ENCODE data around the gene ENG. TPM values are rescaled to one million over a fixed set of nuclear protein-coding genes. Genes with fewer than 3 reads are reported as not detected.

ENG gene
- total RNA-seq, 2 experiments from 2014 or later, result 10.5 to 11.6 TPM

- Mint-ChIP-seq H3K27me3 (ENCODE audit: low read depth) (no peaks in the 10 kb centered on the region), H3K27ac (no peak overlapping the region), H3K4me1 (ENCODE audit: low read depth) (peaks cover 12% of the 10 kb centered on the region), H3K36me3 (ENCODE audit: low read depth) (peaks cover 4% of the 10 kb centered on the region), H3K9me3 (no peaks in the 10 kb centered on the region), H3K4me3 (no peak overlapping the region)
- intact Hi-C loops (cut with micrococcal nuclease), result no loop called here
- no peak for DNase-seq
- CTCF ChIA-PET, result no interaction called here
These were observed 26.0 kb downstream of the ENG start for GRCh38 chr9:127828262-127829031.

GRCh38 chr9:127826253-127826913, 28.1 kb downstream of the ENG start:
- CTCF ChIA-PET, result interaction anchor here (0.6 to 1.4 kb wide), 4 partner anchors 16 to 92 kb away, joined by 3 read pairs; partner anchors contain the start of gene TOR2A

GRCh38 chr9:127825319-127826051, 29.0 kb downstream of the ENG start:
- H3K27ac Mint-ChIP-seq, result no peak overlapping the region
- no peak overlapping the region for H3K4me3 Mint-ChIP-seq
- intact Hi-C loops (cut with micrococcal nuclease), result no loop called here
- DNase-seq, result no peak
- CTCF ChIA-PET, result interaction anchor here (0.8 to 1.0 kb wide), 3 partner anchors 13 to 91 kb away, joined by 3 read pairs; partner anchors contain the start of gene TOR2A
- no peaks in the 10 kb centered on the region for H3K27me3 Mint-ChIP-seq (ENCODE audit: low read depth)
- H3K36me3 Mint-ChIP-seq (ENCODE audit: low read depth), result peaks cover 2% of the 10 kb centered on the region
- H3K4me1 Mint-ChIP-seq (ENCODE audit: low read depth), result no peaks in the 10 kb centered on the region
- H3K9me3 Mint-ChIP-seq, result no peaks in the 10 kb centered on the region

More at GRCh38 chr9:127826253-127826913, 28.1 kb downstream of the ENG start:
- no peaks in the 10 kb centered on the region for H3K4me1 Mint-ChIP-seq (ENCODE audit: low read depth)
- no peaks in the 10 kb centered on the region for H3K27me3 Mint-ChIP-seq (ENCODE audit: low read depth)
- intact Hi-C loops (cut with micrococcal nuclease), result no loop called here
- no peaks in the 10 kb centered on the region for H3K9me3 Mint-ChIP-seq
- H3K27ac Mint-ChIP-seq, result no peak overlapping the region
- no peak for DNase-seq
- H3K4me3 Mint-ChIP-seq, result no peak overlapping the region
- peaks cover 2% of the 10 kb centered on the region for H3K36me3 Mint-ChIP-seq (ENCODE audit: low read depth)

- H3K27me3 Mint-ChIP-seq (ENCODE audit: low read depth), result no peaks in the 10 kb centered on the region
- CTCF ChIA-PET, result interaction anchor here (0.6 to 1.6 kb wide), 2 partner anchors 48 to 334 kb away, joined by 3 to 4 read pairs; no protein-coding TSS in a partner anchor
- H3K4me1 Mint-ChIP-seq (ENCODE audit: low read depth), result no peaks in the 10 kb centered on the region
- intact Hi-C loops (cut with micrococcal nuclease), result no loop called here
- peaks cover 12% of the 10 kb centered on the region for H3K36me3 Mint-ChIP-seq (ENCODE audit: low read depth)
- DNase-seq, result no peak
- no peaks in the 10 kb centered on the region for H3K9me3 Mint-ChIP-seq
- H3K4me3 Mint-ChIP-seq, result no peak overlapping the region
- no peak overlapping the region for H3K27ac Mint-ChIP-seq
These were observed 32.4 kb downstream of the ENG start for GRCh38 chr9:127822108-127822507.

- H3K27ac Mint-ChIP-seq, result no peak overlapping the region
- DNase-seq, result no peak
- H3K36me3 Mint-ChIP-seq (ENCODE audit: low read depth), result peaks cover 12% of the 10 kb centered on the region
- no peak overlapping the region for H3K4me3 Mint-ChIP-seq
- CTCF ChIA-PET, result no interaction called here
- H3K27me3 Mint-ChIP-seq (ENCODE audit: low read depth), result no peaks in the 10 kb centered on the region
- no peaks in the 10 kb centered on the region for H3K9me3 Mint-ChIP-seq
- H3K4me1 Mint-ChIP-seq (ENCODE audit: low read depth), result no peaks in the 10 kb centered on the region
- intact Hi-C loops (cut with micrococcal nuclease), result no loop called here
These were observed 35.9 kb downstream of the ENG start for GRCh38 chr9:127818574-127818973.

GRCh38 chr9:127817881-127818434, 36.5 kb downstream of the ENG start:
- CTCF ChIA-PET, result interaction anchor here (0.8 kb wide), 1 partner anchor 103 kb away, joined by 3 read pairs; no protein-coding TSS in a partner anchor
- Mint-ChIP-seq H3K4me1 (ENCODE audit: low read depth) (no peaks in the 10 kb centered on the region), H3K27ac (no peak overlapping the region), H3K36me3 (ENCODE audit: low read depth) (peaks cover 12% of the 10 kb centered on the region), H3K4me3 (no peak overlapping the region), H3K27me3 (ENCODE audit: low read depth) (no peaks in the 10 kb centered on the region), H3K9me3 (no peaks in the 10 kb centered on the region)
- intact Hi-C loops (cut with micrococcal nuclease), result no loop called here
- no peak for DNase-seq

- Mint-ChIP-seq H3K27me3 (ENCODE audit: low read depth) (no peaks in the 10 kb centered on the region), H3K9me3 (no peaks in the 10 kb centered on the region), H3K27ac (no peak overlapping the region), H3K4me3 (no peak overlapping the region), H3K4me1 (ENCODE audit: low read depth) (no peaks in the 10 kb centered on the region), H3K36me3 (ENCODE audit: low read depth) (peaks cover 12% of the 10 kb centered on the region)
- CTCF ChIA-PET, result interaction anchor here (0.5 kb wide), 1 partner anchor 20 kb away, joined by 3 read pairs; no protein-coding TSS in a partner anchor
- intact Hi-C loops (cut with micrococcal nuclease), result no loop called here
- no peak for DNase-seq
These were observed 37.7 kb downstream of the ENG start for GRCh38 chr9:127816728-127817127.

GRCh38 chr9:127816362-127816725, 38.1 kb downstream of the ENG start:
- Mint-ChIP-seq H3K4me3 (no peak overlapping the region), H3K9me3 (no peaks in the 10 kb centered on the region), H3K4me1 (ENCODE audit: low read depth) (no peaks in the 10 kb centered on the region), H3K36me3 (ENCODE audit: low read depth) (peaks cover 12% of the 10 kb centered on the region), H3K27ac (no peak overlapping the region), H3K27me3 (ENCODE audit: low read depth) (no peaks in the 10 kb centered on the region)
- intact Hi-C loops (cut with micrococcal nuclease), result no loop called here
- DNase-seq, result no peak
- CTCF ChIA-PET, result no interaction called here

- H3K36me3 Mint-ChIP-seq (ENCODE audit: low read depth), result peaks cover 13% of the 10 kb centered on the region
- no peaks in the 10 kb centered on the region for H3K9me3 Mint-ChIP-seq
- intact Hi-C loops (cut with micrococcal nuclease), result no loop called here
- no peak for DNase-seq
- H3K4me1 Mint-ChIP-seq (ENCODE audit: low read depth), result no peaks in the 10 kb centered on the region
- no peaks in the 10 kb centered on the region for H3K27me3 Mint-ChIP-seq (ENCODE audit: low read depth)
- CTCF ChIA-PET, result no interaction called here
- H3K27ac Mint-ChIP-seq, result no peak overlapping the region
- H3K4me3 Mint-ChIP-seq, result no peak overlapping the region
These were observed 38.7 kb downstream of the ENG start for GRCh38 chr9:127815512-127816361.

- H3K4me1 Mint-ChIP-seq (ENCODE audit: low read depth), result no peaks in the 10 kb centered on the region
- no peak for DNase-seq
- no peaks in the 10 kb centered on the region for H3K27me3 Mint-ChIP-seq (ENCODE audit: low read depth)
- H3K4me3 Mint-ChIP-seq, result no peak overlapping the region
- CTCF ChIA-PET, result no interaction called here
- H3K36me3 Mint-ChIP-seq (ENCODE audit: low read depth), result peaks cover 14% of the 10 kb centered on the region
- intact Hi-C loops (cut with micrococcal nuclease), result no loop called here
- H3K9me3 Mint-ChIP-seq, result no peaks in the 10 kb centered on the region
- H3K27ac Mint-ChIP-seq, result no peak overlapping the region
These were observed 39.6 kb downstream of the ENG start for GRCh38 chr9:127814619-127815511.

GRCh38 chr9:127813686-127814226, 40.7 kb downstream of the ENG start:
- H3K9me3 Mint-ChIP-seq, result no peaks in the 10 kb centered on the region
- H3K27ac Mint-ChIP-seq, result no peak overlapping the region
- no peaks in the 10 kb centered on the region for H3K4me1 Mint-ChIP-seq (ENCODE audit: low read depth)
- no peak for DNase-seq
- H3K36me3 Mint-ChIP-seq (ENCODE audit: low read depth), result peaks cover 20% of the 10 kb centered on the region
- CTCF ChIA-PET, result no interaction called here
- H3K27me3 Mint-ChIP-seq (ENCODE audit: low read depth), result no peaks in the 10 kb centered on the region
- no peak overlapping the region for H3K4me3 Mint-ChIP-seq
- intact Hi-C loops (cut with micrococcal nuclease), result no loop called here
